ENCODE measurements around the gene SLC41A3.

The SLC41A3 gene

GRCh38 chr3:126116526-126116925, 32.6 kb upstream of the SLC41A3 start:
- no peak for DNase-seq (ENCODE audit: low read depth, low spot score)
- in situ Hi-C loops (cut with HindIII; ENCODE audit: low sequenced_read_pairs), result no loop called here
- no peak for TF ChIP-seq CTCF (IDR thresholded peaks at IDR 0.05; ENCODE audit: low read depth, low read length)

GRCh38 chr3:126114443-126115386, 30.8 kb upstream of the SLC41A3 start:
- no peak for DNase-seq (ENCODE audit: low read depth, low spot score)
- no peak overlapping the region for H3K4me3 ChIP-seq (ENCODE audit: low read depth, low read length)
- in situ Hi-C loops (cut with HindIII; ENCODE audit: low sequenced_read_pairs), result no loop called here

More at GRCh38 chr3:126116526-126116925, 32.6 kb upstream of the SLC41A3 start:
- H3K4me3 ChIP-seq (ENCODE audit: low read depth, low read length), result no peak overlapping the region

GRCh38 chr3:126113733-126114442, 30.0 kb upstream of the SLC41A3 start:
- no peak overlapping the region for H3K4me3 ChIP-seq (ENCODE audit: low read depth, low read length)
- peak; percentile 38 for TF ChIP-seq CTCF (IDR thresholded peaks at IDR 0.05; ENCODE audit: low read depth, low read length)
- in situ Hi-C loops (cut with HindIII; ENCODE audit: low sequenced_read_pairs), result no loop called here
- no peak for DNase-seq (ENCODE audit: low read depth, low spot score)

More at GRCh38 chr3:126114443-126115386, 30.8 kb upstream of the SLC41A3 start:
- TF ChIP-seq CTCF (IDR thresholded peaks at IDR 0.05; ENCODE audit: low read depth, low read length), result no peak

GRCh38 chr3:126113238-126113555, 29.3 kb upstream of the SLC41A3 start:
- in situ Hi-C loops (cut with HindIII; ENCODE audit: low sequenced_read_pairs), result no loop called here
- no peak overlapping the region for H3K4me3 ChIP-seq (ENCODE audit: low read depth, low read length)
- no peak for DNase-seq (ENCODE audit: low read depth, low spot score)
- TF ChIP-seq CTCF (IDR thresholded peaks at IDR 0.05; ENCODE audit: low read depth, low read length), result no peak

GRCh38 chr3:126112531-126113237, 28.8 kb upstream of the SLC41A3 start:
- no peak overlapping the region for H3K4me3 ChIP-seq (ENCODE audit: low read depth, low read length)
- TF ChIP-seq CTCF (IDR thresholded peaks at IDR 0.05; ENCODE audit: low read depth, low read length), result no peak
- no peak for DNase-seq (ENCODE audit: low read depth, low spot score)
- in situ Hi-C loops (cut with HindIII; ENCODE audit: low sequenced_read_pairs), result no loop called here
